ENCODE data around the gene SLC13A3.

Gene SLC13A3

DNA sequence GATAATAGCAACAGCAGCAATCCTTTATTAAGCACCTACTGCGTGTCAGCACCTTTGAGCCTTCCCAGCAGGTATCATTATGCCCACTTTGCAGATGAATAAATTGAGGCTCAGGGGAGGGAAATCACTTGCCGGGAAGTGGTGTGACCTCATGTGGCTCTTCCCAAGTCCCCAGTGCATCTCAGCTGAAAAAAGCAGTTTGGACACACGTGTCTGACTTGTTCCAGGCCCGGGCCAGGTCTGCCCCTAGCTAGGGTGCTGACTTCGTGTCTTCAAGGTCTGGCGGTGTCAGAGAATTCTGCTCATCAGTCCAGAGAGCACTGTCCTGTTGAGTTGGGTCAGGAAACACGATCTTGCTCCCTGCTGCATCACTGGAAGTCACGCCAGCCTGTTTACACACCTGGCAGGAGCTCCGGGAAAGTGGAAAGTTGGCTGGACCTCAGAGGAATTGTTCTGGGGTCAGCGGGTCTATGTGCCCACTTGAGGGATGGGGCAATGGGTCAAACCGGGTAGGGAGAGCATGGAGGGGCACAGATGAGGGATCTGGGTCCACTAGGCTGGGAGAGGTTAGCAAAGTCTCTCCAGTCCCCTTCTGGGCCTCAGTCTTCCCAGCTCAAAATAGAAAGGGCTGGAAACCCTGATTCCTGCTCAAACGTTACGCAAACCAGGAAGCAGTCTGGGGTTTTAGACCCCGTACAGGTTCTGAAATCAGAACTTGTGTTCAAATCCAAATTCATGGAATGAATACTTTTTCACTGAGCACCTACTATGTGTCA lies 10.5 kb downstream of the SLC13A3 start:
- Histone ChIP-seq H3K18ac (ENCODE audit: low read depth in 1 of 2, low read length in 2 of 2) (no peak overlapping the region), H2BK12ac (ENCODE audit: low read length in 2 of 2) (no peak overlapping the region), H3K4me2 (ENCODE audit: low read length, poor library complexity, severe bottlenecking) (no peak overlapping the region), H3K4ac (ENCODE audit: low read depth in 1 of 2, low read length in 2 of 2) (no peak overlapping the region), H2BK5ac (ENCODE audit: low read depth, low read length, poor library complexity, severe bottlenecking) (no peak overlapping the region), H3K14ac (ENCODE audit: low read length in 2 of 2) (no peak overlapping the region), H2AK5ac (ENCODE audit: low read length, severe bottlenecking) (no peak overlapping the region), H2BK120ac (ENCODE audit: low read depth, low read length) (no peak overlapping the region), H4K91ac (ENCODE audit: low read length) (no peak overlapping the region), H3K4me1 (ENCODE audit: control insufficient read depth, insufficient read depth, low read depth, low read length) (no peaks in the 10 kb centered on the region), H3K9me3 (ENCODE audit: control insufficient read depth, low read length) (no peaks in the 10 kb centered on the region), H2AFZ (ENCODE audit: low read depth, low read length) (no peak overlapping the region), H4K8ac (ENCODE audit: low read length) (no peak overlapping the region), H2BK15ac (ENCODE audit: low read depth, poor library complexity, severe bottlenecking) (no peak overlapping the region), H3K4me3 (ENCODE audit: insufficient read depth in 1 of 2, low read depth in 1 of 2, low read length in 2 of 2) (no peak overlapping the region), H3K36me3 (ENCODE audit: control insufficient read depth in 1 of 2, insufficient read depth in 2 of 2, low read depth in 1 of 2, low read length in 2 of 2) (no peaks in the 10 kb centered on the region), H3K27me3 (ENCODE audit: control insufficient read depth in 1 of 2, insufficient read depth in 1 of 2, low read length in 2 of 2) (peaks cover 3 to 18% of the 10 kb centered on the region in 2 experiments), H3K27ac (ENCODE audit: low read length, poor library complexity, severe bottlenecking) (no peak overlapping the region), H3K23ac (ENCODE audit: low read length in 2 of 2) (no peak overlapping the region), H3K79me1 (replicated peaks; ENCODE audit: low read length, poor library complexity, severe bottlenecking) (no peaks in the 10 kb centered on the region), H3K9ac (ENCODE audit: low read length) (no peak overlapping the region)
- no peak for DNase-seq
- WGBS, result 75% methylated on average over 14 of the region's 14 CpGs

DNA sequence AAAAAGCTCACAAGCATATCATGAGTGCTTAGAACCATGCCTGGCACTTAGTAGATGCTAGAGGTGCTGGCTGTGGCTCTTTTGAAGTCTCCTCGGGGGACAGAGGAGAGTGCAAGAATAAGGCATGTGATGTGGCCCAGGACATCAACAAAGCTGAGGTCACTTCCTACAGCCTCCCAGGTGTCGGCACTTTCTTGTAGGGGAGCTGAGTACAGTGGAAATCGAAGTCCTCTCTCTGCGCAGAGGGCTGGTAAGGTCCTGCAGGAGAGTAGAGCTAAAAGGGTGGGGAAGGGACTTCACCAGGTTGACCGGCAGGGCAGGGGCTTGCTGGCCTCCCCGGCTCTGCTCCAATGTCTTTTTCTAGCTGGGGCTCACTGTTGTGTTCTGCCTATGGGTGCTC lies 11.2 kb downstream of the SLC13A3 start:
- no peak overlapping the region for H3K27ac ChIP-seq (ENCODE audit: low read length, poor library complexity, severe bottlenecking)
- 91% methylated on average over 6 of the region's 6 CpGs for WGBS
- H4K8ac ChIP-seq (ENCODE audit: low read length), result no peak overlapping the region
- H3K36me3 ChIP-seq (ENCODE audit: control insufficient read depth in 1 of 2, insufficient read depth in 2 of 2, low read depth in 1 of 2, low read length in 2 of 2), result no peaks in the 10 kb centered on the region
- no peak overlapping the region for H3K9ac ChIP-seq (ENCODE audit: low read length)
- H3K4me1 ChIP-seq (ENCODE audit: control insufficient read depth, insufficient read depth, low read depth, low read length), result no peaks in the 10 kb centered on the region
- no peak overlapping the region for H4K91ac ChIP-seq (ENCODE audit: low read length)
- H3K14ac ChIP-seq (ENCODE audit: low read length in 2 of 2), result no peak overlapping the region
- H2AK5ac ChIP-seq (ENCODE audit: low read length, severe bottlenecking), result no peak overlapping the region
- H2BK15ac ChIP-seq (ENCODE audit: low read depth, poor library complexity, severe bottlenecking), result no peak overlapping the region
- no peak overlapping the region for H3K18ac ChIP-seq (ENCODE audit: low read depth in 1 of 2, low read length in 2 of 2)
- DNase-seq, result no peak
- H3K4me2 ChIP-seq (ENCODE audit: low read length, poor library complexity, severe bottlenecking), result no peak overlapping the region
- H3K79me1 ChIP-seq (replicated peaks; ENCODE audit: low read length, poor library complexity, severe bottlenecking), result no peaks in the 10 kb centered on the region
- H3K27me3 ChIP-seq (ENCODE audit: control insufficient read depth in 1 of 2, insufficient read depth in 1 of 2, low read length in 2 of 2), result peaks cover 3 to 18% of the 10 kb centered on the region in 2 experiments
- H3K9me3 ChIP-seq (ENCODE audit: control insufficient read depth, low read length), result no peaks in the 10 kb centered on the region
- no peak overlapping the region for H2AFZ ChIP-seq (ENCODE audit: low read depth, low read length)
- H3K4me3 ChIP-seq (ENCODE audit: insufficient read depth in 1 of 2, low read depth in 1 of 2, low read length in 2 of 2), result no peak overlapping the region
- H3K23ac ChIP-seq (ENCODE audit: low read length in 2 of 2), result no peak overlapping the region
- no peak overlapping the region for H2BK120ac ChIP-seq (ENCODE audit: low read depth, low read length)
- H2BK12ac ChIP-seq (ENCODE audit: low read length in 2 of 2), result no peak overlapping the region
- H3K4ac ChIP-seq (ENCODE audit: low read depth in 1 of 2, low read length in 2 of 2), result no peak overlapping the region
- H2BK5ac ChIP-seq (ENCODE audit: low read depth, low read length, poor library complexity, severe bottlenecking), result no peak overlapping the region

DNA sequence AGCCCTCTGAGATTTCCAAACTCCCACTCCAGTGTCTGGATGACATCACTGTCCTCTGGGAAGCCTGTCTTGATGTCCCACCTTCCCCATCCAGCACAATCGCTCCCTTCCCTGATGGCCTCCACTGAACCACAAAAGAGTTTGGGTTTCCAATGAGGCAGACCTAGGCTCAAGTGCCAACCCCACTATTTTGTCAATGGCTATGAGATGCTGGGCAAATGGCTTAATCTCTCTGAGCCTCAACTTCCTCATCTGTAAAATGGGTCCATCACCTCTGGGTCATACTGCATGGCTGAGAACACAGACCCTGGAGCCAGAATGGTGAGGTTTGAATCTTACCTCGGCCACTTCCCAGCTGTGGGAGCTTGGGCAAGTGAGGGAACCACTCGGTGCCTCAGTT lies 11.7 kb downstream of the SLC13A3 start:
- DNase-seq, result no peak
- Histone ChIP-seq H4K91ac (ENCODE audit: low read length) (no peak overlapping the region), H3K4me1 (ENCODE audit: control insufficient read depth, insufficient read depth, low read depth, low read length) (no peaks in the 10 kb centered on the region), H2BK15ac (ENCODE audit: low read depth, poor library complexity, severe bottlenecking) (no peak overlapping the region), H2AK5ac (ENCODE audit: low read length, severe bottlenecking) (no peak overlapping the region), H2BK12ac (ENCODE audit: low read length in 2 of 2) (no peak overlapping the region), H3K4ac (ENCODE audit: low read depth in 1 of 2, low read length in 2 of 2) (no peak overlapping the region), H3K27ac (ENCODE audit: low read length, poor library complexity, severe bottlenecking) (no peak overlapping the region), H3K9ac (ENCODE audit: low read length) (no peak overlapping the region), H3K27me3 (ENCODE audit: control insufficient read depth in 1 of 2, insufficient read depth in 1 of 2, low read length in 2 of 2) (peaks cover 3 to 18% of the 10 kb centered on the region in 2 experiments), H3K23ac (ENCODE audit: low read length in 2 of 2) (no peak overlapping the region), H3K14ac (ENCODE audit: low read length in 2 of 2) (no peak overlapping the region), H3K9me3 (ENCODE audit: control insufficient read depth, low read length) (no peaks in the 10 kb centered on the region), H3K36me3 (ENCODE audit: control insufficient read depth in 1 of 2, insufficient read depth in 2 of 2, low read depth in 1 of 2, low read length in 2 of 2) (no peaks in the 10 kb centered on the region), H3K18ac (ENCODE audit: low read depth in 1 of 2, low read length in 2 of 2) (no peak overlapping the region), H3K4me3 (ENCODE audit: insufficient read depth in 1 of 2, low read depth in 1 of 2, low read length in 2 of 2) (no peak overlapping the region), H3K4me2 (ENCODE audit: low read length, poor library complexity, severe bottlenecking) (no peak overlapping the region), H3K79me1 (replicated peaks; ENCODE audit: low read length, poor library complexity, severe bottlenecking) (no peaks in the 10 kb centered on the region), H2AFZ (ENCODE audit: low read depth, low read length) (no peak overlapping the region), H4K8ac (ENCODE audit: low read length) (no peak overlapping the region), H2BK120ac (ENCODE audit: low read depth, low read length) (no peak overlapping the region), H2BK5ac (ENCODE audit: low read depth, low read length, poor library complexity, severe bottlenecking) (no peak overlapping the region)
- 74% methylated on average over 3 of the region's 3 CpGs for WGBS

DNA sequence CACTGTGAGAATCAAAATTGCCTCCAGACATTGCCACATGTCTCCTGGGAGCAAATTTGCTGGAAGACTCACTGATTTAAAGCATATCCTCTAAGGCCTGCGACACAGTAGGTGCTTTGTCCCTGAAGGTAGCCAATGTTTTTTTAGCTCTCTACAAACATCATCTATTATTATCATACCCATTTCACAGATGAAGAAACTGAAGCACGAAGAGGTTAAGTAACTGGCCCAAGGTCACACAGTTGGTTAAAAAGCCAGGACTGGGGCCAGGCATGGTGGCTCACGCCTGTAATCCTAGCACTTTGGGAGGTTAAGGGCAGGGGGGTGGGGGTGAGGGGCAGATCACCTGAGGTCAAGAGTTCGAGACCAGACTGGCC lies 12.4 kb downstream of the SLC13A3 start:
- no peak overlapping the region for H3K14ac ChIP-seq (ENCODE audit: low read length in 2 of 2)

More for the DNA sequence above, 12.4 kb downstream of the SLC13A3 start:
- Histone ChIP-seq H3K9me3 (ENCODE audit: control insufficient read depth, low read length) (no peaks in the 10 kb centered on the region), H2AK5ac (ENCODE audit: low read length, severe bottlenecking) (no peak overlapping the region), H3K18ac (ENCODE audit: low read depth in 1 of 2, low read length in 2 of 2) (no peak overlapping the region), H3K4me2 (ENCODE audit: low read length, poor library complexity, severe bottlenecking) (no peak overlapping the region), H2BK5ac (ENCODE audit: low read depth, low read length, poor library complexity, severe bottlenecking) (no peak overlapping the region), H3K4me3 (ENCODE audit: insufficient read depth in 1 of 2, low read depth in 1 of 2, low read length in 2 of 2) (no peak overlapping the region), H3K4me1 (ENCODE audit: control insufficient read depth, insufficient read depth, low read depth, low read length) (no peaks in the 10 kb centered on the region), H3K27me3 (ENCODE audit: control insufficient read depth in 1 of 2, insufficient read depth in 1 of 2, low read length in 2 of 2) (peaks cover 3 to 18% of the 10 kb centered on the region in 2 experiments), H3K79me1 (replicated peaks; ENCODE audit: low read length, poor library complexity, severe bottlenecking) (no peaks in the 10 kb centered on the region), H3K23ac (ENCODE audit: low read length in 2 of 2) (no peak overlapping the region), H2AFZ (ENCODE audit: low read depth, low read length) (no peak overlapping the region), H3K27ac (ENCODE audit: low read length, poor library complexity, severe bottlenecking) (no peak overlapping the region), H4K8ac (ENCODE audit: low read length) (no peak overlapping the region), H4K91ac (ENCODE audit: low read length) (no peak overlapping the region), H2BK120ac (ENCODE audit: low read depth, low read length) (no peak overlapping the region), H3K4ac (ENCODE audit: low read depth in 1 of 2, low read length in 2 of 2) (no peak overlapping the region), H3K9ac (ENCODE audit: low read length) (no peak overlapping the region), H3K36me3 (ENCODE audit: control insufficient read depth in 1 of 2, insufficient read depth in 2 of 2, low read depth in 1 of 2, low read length in 2 of 2) (no peaks in the 10 kb centered on the region), H2BK12ac (ENCODE audit: low read length in 2 of 2) (no peak overlapping the region), H2BK15ac (ENCODE audit: low read depth, poor library complexity, severe bottlenecking) (no peak overlapping the region)
- 88% methylated on average over 4 of the region's 4 CpGs for WGBS
- DNase-seq, result no peak
